Spleen (tissue), 7 donors: Measurements from ENCODE around the gene SLC38A10.

ENCODE experiments used
- POLR2A ChIP-seq, 3 donors: fragments of 450-650 bp; IDR thresholded peaks; one replicate each; pipeline ENCODE4 v1.5.1; 2017; ENCODE audit warnings: antibody characterized with exemption in 3 of 3, mild to moderate bottlenecking in 1 of 3
- POLR2AphosphoS5 ChIP-seq, 3 donors: sonication (generic); formaldehyde crosslinking; IDR thresholded peaks; one replicate each; pipeline ENCODE4 v1.5.1; 2017; ENCODE audit warnings: antibody characterized with exemption in 3 of 3
- TF ChIP-seq, protein P1 (sequence below), 11 experiments: fragments of 200-600 bp in 7 of 11; fragments of 450-650 bp in 4 of 11; sonication (generic) in 4 of 11; IDR thresholded peaks in 8 of 11; conservative IDR thresholded peaks in 3 of 11; 1 replicate in 7 of 11; 2 replicates in 4 of 11; pipeline versions ENCODE4 v1.4.0 to v1.8.0; 2016 to 2021; ENCODE audit warnings: antibody characterized with exemption in 11 of 11, inconsistent platforms in 4 of 11, mild to moderate bottlenecking in 1 of 11
- donor health status: DM: no; HTN: no; CAD: no; lungs with moderate emphysema.
- donor health status: DM: no; HTN: no; CAD: no.
- donor health status: DM: no; HTN: no; CAD: no.

DNA sequence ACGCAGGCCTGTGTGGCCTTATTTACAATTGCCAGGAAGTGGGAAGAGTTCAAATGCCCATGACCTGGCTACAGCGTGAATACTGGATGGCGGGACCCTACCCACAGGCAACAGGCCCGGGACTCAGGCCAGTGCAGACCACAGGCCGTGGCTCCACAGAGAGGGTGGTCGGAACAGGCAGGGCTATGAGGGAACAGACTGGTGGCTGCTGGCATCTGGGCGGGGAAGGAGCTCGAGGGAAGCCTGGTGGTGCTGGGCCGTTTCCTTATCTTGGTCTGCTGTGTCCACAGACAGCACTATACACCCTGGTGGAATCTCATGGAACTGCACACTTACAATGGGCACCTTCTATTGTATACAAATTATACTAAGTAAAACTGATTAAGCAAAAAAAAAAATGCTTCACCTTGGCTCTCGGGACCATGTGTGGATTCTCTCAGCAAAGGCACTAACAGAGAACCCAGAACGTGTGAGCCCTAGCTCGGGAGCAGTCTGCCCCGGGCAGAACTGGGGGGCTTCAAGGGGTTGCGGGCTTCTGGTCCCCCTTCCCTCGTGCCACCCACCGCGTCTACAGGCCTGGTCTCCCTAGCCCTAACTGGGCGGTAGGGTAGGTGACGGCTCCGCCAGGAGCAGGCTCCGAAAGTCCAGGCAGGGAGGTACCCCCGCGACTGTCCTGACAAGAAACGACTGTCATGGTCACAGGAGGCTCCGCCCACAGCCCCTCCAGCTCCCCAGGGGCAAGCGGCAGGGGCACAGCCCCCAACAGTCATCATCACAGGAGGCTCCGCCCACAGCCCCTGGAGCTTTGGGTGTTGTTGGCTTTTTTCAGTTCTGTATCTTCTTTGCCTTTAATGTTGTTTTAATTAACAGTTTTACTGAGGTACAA lies 94.2 kb downstream of the SLC38A10 start:
- TF ChIP-seq POLR2A (IDR thresholded peaks at IDR 0.05) (no peak), POLR2AphosphoS5 (IDR thresholded peaks at IDR 0.05) (peak in 2 of 3 donors; percentile 17 to 54)
- TF ChIP-seq, protein P1, sequence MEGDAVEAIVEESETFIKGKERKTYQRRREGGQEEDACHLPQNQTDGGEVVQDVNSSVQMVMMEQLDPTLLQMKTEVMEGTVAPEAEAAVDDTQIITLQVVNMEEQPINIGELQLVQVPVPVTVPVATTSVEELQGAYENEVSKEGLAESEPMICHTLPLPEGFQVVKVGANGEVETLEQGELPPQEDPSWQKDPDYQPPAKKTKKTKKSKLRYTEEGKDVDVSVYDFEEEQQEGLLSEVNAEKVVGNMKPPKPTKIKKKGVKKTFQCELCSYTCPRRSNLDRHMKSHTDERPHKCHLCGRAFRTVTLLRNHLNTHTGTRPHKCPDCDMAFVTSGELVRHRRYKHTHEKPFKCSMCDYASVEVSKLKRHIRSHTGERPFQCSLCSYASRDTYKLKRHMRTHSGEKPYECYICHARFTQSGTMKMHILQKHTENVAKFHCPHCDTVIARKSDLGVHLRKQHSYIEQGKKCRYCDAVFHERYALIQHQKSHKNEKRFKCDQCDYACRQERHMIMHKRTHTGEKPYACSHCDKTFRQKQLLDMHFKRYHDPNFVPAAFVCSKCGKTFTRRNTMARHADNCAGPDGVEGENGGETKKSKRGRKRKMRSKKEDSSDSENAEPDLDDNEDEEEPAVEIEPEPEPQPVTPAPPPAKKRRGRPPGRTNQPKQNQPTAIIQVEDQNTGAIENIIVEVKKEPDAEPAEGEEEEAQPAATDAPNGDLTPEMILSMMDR (IDR thresholded peaks at IDR 0.05 in 8 of 11, conservative IDR thresholded peaks at IDR 0.05 in 3 of 11): peak; percentile 37 to 78 (median 68)
